A549 (cell line): ENCODE results near the gene FAM47E. TPM values are rescaled to one million over a fixed set of nuclear protein-coding genes. Genes with fewer than 3 reads are reported as not detected.

Experiments
- ATAC-seq, 2 experiments: fragments of 200-7000 bp in 1 of 2; fragments of >200 bp in 1 of 2; cut with Nextera tagmentation in 1 of 2; cut with Tn5 transposase in 1 of 2; 3 replicates each; pipeline versions ENCODE4 v1.8.0 to v1.9.1; 2018 to 2020; ENCODE audit warnings: mild to moderate bottlenecking in 1 of 2, moderate library complexity in 1 of 2
- CTCF ChIA-PET: fragments of 300-600 bp; sonication (Branson Sonifier 250); formaldehyde crosslinking; extraction: SDS; loops from one replicate; lab custom pipeline; 2021; ENCODE audit warnings: antibody characterized with exemption, inconsistent platforms; lab: Yijun Ruan, JAX
- POLR2A ChIA-PET: fragments of 350-600 bp; formaldehyde crosslinking; extraction: SDS; loops from one replicate; lab custom pipeline; 2021; ENCODE audit warnings: antibody characterized with exemption, inconsistent platforms; lab: Yijun Ruan, JAX
- DNase-seq, 2 experiments: peaks; one replicate each; pipeline versions ENCODE4 v3.0.0 to v3.0.0-alpha.2; 2011 to 2016; ENCODE audit warnings: low read depth in 1 of 2, low spot score in 1 of 2
- FAIRE-seq: peaks from 2 replicates; lab custom pipeline; 2011; peaks lifted over from hg19 to GRCh38; lab: Jason Lieb, UNC
- H3K27ac ChIP-seq, 2 experiments: fragments of >200 bp; sonication (Bioruptor Twin); formaldehyde crosslinking; 3 replicates each; pipeline ENCODE4 v1.5.1; 2016 to 2017
- H3K4me1 ChIP-seq: fragments of >200 bp; sonication (Bioruptor Twin); formaldehyde crosslinking; 3 replicates; pipeline ENCODE4 v1.6.1; 2016
- H3K4me2 ChIP-seq: fragments of >200 bp; sonication (Bioruptor Twin); formaldehyde crosslinking; 3 replicates; pipeline ENCODE4 v1.6.1; 2016
- H3K4me3 ChIP-seq: fragments of >200 bp; sonication (Bioruptor Twin); formaldehyde crosslinking; 3 replicates; pipeline ENCODE4 v1.5.1; 2016
- H3K9me3 ChIP-seq: fragments of >200 bp; sonication (Bioruptor Twin); formaldehyde crosslinking; 3 replicates; pipeline ENCODE4 v1.6.1; 2016
- EHMT2 ChIP-seq: fragments of 200-600 bp; sonication (generic); IDR thresholded peaks from 2 replicates; pipeline ENCODE4 v1.6.1; 2016; ENCODE audit warnings: antibody characterized with exemption, low read depth, mild to moderate bottlenecking, moderate library complexity
- JUN ChIP-seq, 2 experiments: fragments of >200 bp; sonication (Bioruptor Twin); formaldehyde crosslinking; IDR thresholded peaks; 2 replicates in 1 of 2; 3 replicates in 1 of 2; pipeline ENCODE4 v1.6.1; 2016 to 2017
- JUNB ChIP-seq: fragments of >200 bp; sonication (Bioruptor Twin); formaldehyde crosslinking; IDR thresholded peaks from 2 replicates; pipeline ENCODE4 v1.6.1; 2016
- MAFK ChIP-seq: fragments of 450-650 bp; IDR thresholded peaks from 2 replicates; pipeline ENCODE4 v1.6.1; 2014; ENCODE audit not compliant: partially characterized antibody
- MAZ ChIP-seq: fragments of 150-350 bp; IDR thresholded peaks from 2 replicates; pipeline ENCODE4 v1.6.1; 2014; ENCODE audit warnings: antibody characterized with exemption, low read depth, low read length, borderline replicate concordance
- NFE2L2 ChIP-seq: fragments of 150-350 bp; conservative IDR thresholded peaks from 2 replicates; pipeline ENCODE4 v1.6.1; 2014; ENCODE audit warnings: low read length
- NPAS2 ChIP-seq: fragments of 250-450 bp; sonication (Bioruptor Pico); IDR thresholded peaks from 2 replicates; pipeline ENCODE4 v1.8.0; 2022; ENCODE audit warnings: mild to moderate bottlenecking, moderate library complexity, borderline replicate concordance
- PHF8 ChIP-seq: fragments of 200-600 bp; sonication (generic); IDR thresholded peaks from 2 replicates; pipeline ENCODE4 v1.6.1; 2016; ENCODE audit warnings: low read depth, mild to moderate bottlenecking, antibody characterized with exemption, moderate library complexity, borderline replicate concordance
- POLR2A ChIP-seq: IDR thresholded peaks from 2 replicates; pipeline ENCODE4 v1.6.1; 2012; ENCODE audit warnings: mild to moderate bottlenecking, low read length
- RAD21 ChIP-seq, 2 experiments: fragments of >200 bp in 1 of 2; sonication (Bioruptor Twin) in 1 of 2; formaldehyde crosslinking in 1 of 2; IDR thresholded peaks in 1 of 2; conservative IDR thresholded peaks in 1 of 2; 2 replicates in 1 of 2; 3 replicates in 1 of 2; pipeline ENCODE4 v1.6.1; 2012 to 2018; ENCODE audit warnings: inconsistent platforms in 1 of 2
- RCOR1 ChIP-seq: fragments of 150-350 bp; IDR thresholded peaks from 2 replicates; pipeline ENCODE4 v1.6.1; 2014; ENCODE audit warnings: antibody characterized with exemption, low read length, low read depth
- RNF2 ChIP-seq: fragments of 200-600 bp; sonication (generic); IDR thresholded peaks from 2 replicates; pipeline ENCODE4 v1.6.1; 2016; ENCODE audit warnings: low read depth, mild to moderate bottlenecking, antibody characterized with exemption, moderate library complexity, borderline replicate concordance
- SMC3 ChIP-seq: fragments of >200 bp; sonication (Bioruptor Twin); formaldehyde crosslinking; IDR thresholded peaks from 3 replicates; pipeline ENCODE4 v1.6.1; 2018; ENCODE audit warnings: inconsistent platforms
- ZC3H11A ChIP-seq: fragments of 450-650 bp; IDR thresholded peaks from 2 replicates; pipeline ENCODE4 v1.6.1; 2014; ENCODE audit warnings: antibody characterized with exemption, mild to moderate bottlenecking
- WGBS: methylation state at CpG from one replicate; pipeline ENCODE4 v1.1.6; 2017; ENCODE audit errors: missing lambda C conversion rate; 5-methylcytosine and 5-hydroxymethylcytosine counted together
- polyA plus RNA-seq, 4 experiments: library from polyadenylated mRNA; depleted of rRNA in 3 of 4; stranded (reverse); fragments of >200 nt; fragmentation: RNase III in 1 of 4; extraction: RNeasy Plus Mini Kit Qiagen cat#74134 plus additional on column Dnase treatment in 1 of 4; gene quantifications; 2 replicates in 3 of 4; 3 replicates in 1 of 4; pipeline ENCODE4 v1.2.3, GENCODE V29; 2011 to 2017
- TF ChIP-seq, protein P1 (sequence below): fragments of >200 bp; sonication (Bioruptor Twin); formaldehyde crosslinking; IDR thresholded peaks from 3 replicates; pipeline ENCODE4 v1.6.1; 2016
- TF ChIP-seq, protein P2 (sequence below): IDR thresholded peaks from 2 replicates; pipeline ENCODE4 v1.6.1; 2012
- TF ChIP-seq, protein P3 (sequence below): fragments of >200 bp; sonication (Bioruptor Twin); formaldehyde crosslinking; IDR thresholded peaks from 3 replicates; pipeline ENCODE4 v1.5.1; 2016

Gene FAM47E
- polyA plus RNA-seq, 2 of the 4 experiments (the other 2 are of a cell fraction): 0.23 to 0.85 TPM

- TF ChIP-seq, protein P1, sequence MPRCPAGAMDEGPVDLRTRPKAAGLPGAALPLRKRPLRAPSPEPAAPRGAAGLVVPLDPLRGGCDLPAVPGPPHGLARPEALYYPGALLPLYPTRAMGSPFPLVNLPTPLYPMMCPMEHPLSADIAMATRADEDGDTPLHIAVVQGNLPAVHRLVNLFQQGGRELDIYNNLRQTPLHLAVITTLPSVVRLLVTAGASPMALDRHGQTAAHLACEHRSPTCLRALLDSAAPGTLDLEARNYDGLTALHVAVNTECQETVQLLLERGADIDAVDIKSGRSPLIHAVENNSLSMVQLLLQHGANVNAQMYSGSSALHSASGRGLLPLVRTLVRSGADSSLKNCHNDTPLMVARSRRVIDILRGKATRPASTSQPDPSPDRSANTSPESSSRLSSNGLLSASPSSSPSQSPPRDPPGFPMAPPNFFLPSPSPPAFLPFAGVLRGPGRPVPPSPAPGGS: no peak
- no peak for TF ChIP-seq MAZ
- TF ChIP-seq PHF8: no peak
- TF ChIP-seq, all 56 proteins: peak for 0
- ChIA-PET CTCF (interaction anchor here (1.1 to 4.6 kb wide), 2 partner anchors 71 to 125 kb away, joined by 3 to 34 read pairs; no protein-coding TSS in a partner anchor), POLR2A (no interaction called here)
- DNase-seq: no peak
- Histone ChIP-seq H3K27ac (peak overlapping the region; percentile 97 to 99; a peak in 5 of 6 replicates), H3K4me1 (peaks cover 35% of the 10 kb centered on the region), H3K4me3 (peak overlapping the region; percentile 93), H3K4me2 (peak overlapping the region; percentile 86), H3K9me3 (no peaks in the 10 kb centered on the region)
- 89% methylated on average over 7 of the region's 7 CpGs for WGBS
- no peak for FAIRE-seq
- no peak for ATAC-seq
Observed at GRCh38 chr4:76305033-76305687, 53.6 kb downstream of the FAM47E start.

- 3% methylated on average over 12 of the region's 85 CpGs for WGBS
- POLR2A ChIA-PET: interaction anchor here (0.6 to 1.9 kb wide), 4 partner anchors 72 to 158 kb away, joined by 3 to 8 read pairs (median 4); partner anchors contain the start of gene NUP54
- Histone ChIP-seq H3K27ac (peak within 1 kb of the TSS; percentile 97 to 99), H3K9me3 (no peaks in the 10 kb centered on the region)
- DNase-seq: peak; percentile 44 to 69
- CTCF ChIA-PET: interaction anchor here (0.7 to 4.6 kb wide), 15 partner anchors 10 to 641 kb away, joined by 3 to 34 read pairs (median 4); partner anchors contain the start of gene FAM47E
- ATAC-seq: peak; percentile 84 to 89
- FAIRE-seq: no peak
- TF ChIP-seq, protein P1: peak; percentile 69; the same call in 1 of the 3 replicates
- TF ChIP-seq NFE2L2 (no peak), ZC3H11A (no peak), PHF8 (peak; percentile 33), POLR2A (peak; percentile 41), MAFK (peak; percentile 53), JUN (IDR thresholded peaks at IDR 0.05) (peak in 1 of 2 experiments; percentile 49; a peak in 2 of 5 replicates), JUNB (no peak)
- TF ChIP-seq, protein P2, sequence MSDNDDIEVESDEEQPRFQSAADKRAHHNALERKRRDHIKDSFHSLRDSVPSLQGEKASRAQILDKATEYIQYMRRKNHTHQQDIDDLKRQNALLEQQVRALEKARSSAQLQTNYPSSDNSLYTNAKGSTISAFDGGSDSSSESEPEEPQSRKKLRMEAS: peak; percentile 87
- TF ChIP-seq, all 56 proteins: peak for 6
- H3K4me3 ChIP-seq: peak within 1 kb of the TSS; percentile 93
- peaks cover 28% of the 10 kb centered on the region for H3K4me1 ChIP-seq
- H3K4me2 ChIP-seq: peak within 1 kb of the TSS; percentile 86
Observed at GRCh38 chr4:76305971-76306881, 54.7 kb downstream of the FAM47E start, which contains the start of gene STBD1. STBD1 (plus strand) TSS chr4:76306733; CDS start chr4:76306770, 37 bp downstream.

DNA sequence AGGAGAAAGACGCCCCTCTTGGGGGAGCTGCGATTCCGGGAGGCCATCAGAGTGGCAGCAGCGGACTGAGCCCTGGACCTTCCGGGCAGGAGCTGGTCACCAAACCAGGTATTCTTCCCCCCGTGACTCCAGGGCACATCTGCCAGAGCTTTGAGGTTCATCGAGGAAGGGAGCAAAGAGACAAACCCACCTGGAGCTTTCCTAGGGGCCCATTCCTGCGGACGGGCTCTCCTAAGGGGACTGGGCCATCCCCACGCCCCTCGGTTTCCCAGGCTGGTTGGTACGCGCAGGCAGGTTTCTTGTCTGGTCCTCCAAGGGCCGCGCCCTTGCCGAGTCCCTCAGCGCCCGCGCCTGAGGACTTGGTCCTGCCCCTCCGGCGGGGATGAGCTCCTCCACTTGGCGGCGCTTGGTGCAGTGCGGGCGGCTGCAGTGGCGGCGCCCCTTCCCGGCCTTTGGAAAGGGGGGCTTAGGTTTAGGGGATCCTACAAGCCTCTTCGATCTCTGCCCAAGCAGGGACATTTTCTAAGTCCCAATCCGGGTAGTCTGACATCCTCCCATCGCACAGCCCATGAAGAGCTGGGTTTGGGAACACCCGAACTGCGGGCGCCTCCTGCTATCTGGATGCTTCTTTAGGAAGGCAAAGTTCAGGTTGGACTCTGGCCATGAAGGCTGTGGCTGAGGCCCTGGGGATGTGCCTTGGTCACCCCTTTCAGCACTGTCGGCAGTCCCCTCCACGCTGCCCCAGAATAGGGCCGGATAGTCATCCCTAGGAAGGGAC is 55.5 kb downstream of the FAM47E start:
- FAIRE-seq: no peak
- no peaks in the 10 kb centered on the region for H3K9me3 ChIP-seq
- WGBS: 21% methylated on average over 6 of the region's 37 CpGs
- peak overlapping the region; percentile 97 to 99 for H3K27ac ChIP-seq
- POLR2A ChIA-PET: interaction anchor here (0.8 to 1.9 kb wide), 4 partner anchors 71 to 158 kb away, joined by 3 to 8 read pairs (median 4); partner anchors contain the start of genes NUP54 and SCARB2
- H3K4me1 ChIP-seq: peaks cover 21% of the 10 kb centered on the region
- peak; percentile 48 to 68 for DNase-seq
- CTCF ChIA-PET: interaction anchor here (0.7 to 4.6 kb wide), 15 partner anchors 9 to 640 kb away, joined by 3 to 34 read pairs (median 4); partner anchors contain the start of gene FAM47E
- H3K4me3 ChIP-seq: peak overlapping the region; percentile 93
- H3K4me2 ChIP-seq: peak overlapping the region; percentile 86
- TF ChIP-seq, protein P3, sequence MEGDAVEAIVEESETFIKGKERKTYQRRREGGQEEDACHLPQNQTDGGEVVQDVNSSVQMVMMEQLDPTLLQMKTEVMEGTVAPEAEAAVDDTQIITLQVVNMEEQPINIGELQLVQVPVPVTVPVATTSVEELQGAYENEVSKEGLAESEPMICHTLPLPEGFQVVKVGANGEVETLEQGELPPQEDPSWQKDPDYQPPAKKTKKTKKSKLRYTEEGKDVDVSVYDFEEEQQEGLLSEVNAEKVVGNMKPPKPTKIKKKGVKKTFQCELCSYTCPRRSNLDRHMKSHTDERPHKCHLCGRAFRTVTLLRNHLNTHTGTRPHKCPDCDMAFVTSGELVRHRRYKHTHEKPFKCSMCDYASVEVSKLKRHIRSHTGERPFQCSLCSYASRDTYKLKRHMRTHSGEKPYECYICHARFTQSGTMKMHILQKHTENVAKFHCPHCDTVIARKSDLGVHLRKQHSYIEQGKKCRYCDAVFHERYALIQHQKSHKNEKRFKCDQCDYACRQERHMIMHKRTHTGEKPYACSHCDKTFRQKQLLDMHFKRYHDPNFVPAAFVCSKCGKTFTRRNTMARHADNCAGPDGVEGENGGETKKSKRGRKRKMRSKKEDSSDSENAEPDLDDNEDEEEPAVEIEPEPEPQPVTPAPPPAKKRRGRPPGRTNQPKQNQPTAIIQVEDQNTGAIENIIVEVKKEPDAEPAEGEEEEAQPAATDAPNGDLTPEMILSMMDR: peak; percentile 41; the same call in 2 of the 3 replicates
- TF ChIP-seq RNF2: no peak
- no peak for TF ChIP-seq RCOR1
- peak; percentile 31 to 44; a peak in 4 of 5 replicates for TF ChIP-seq RAD21 (conservative IDR thresholded peaks at IDR 0.05 in 1 of 2, IDR thresholded peaks at IDR 0.05 in 1 of 2)
- peak; percentile 57 for TF ChIP-seq SMC3
- TF ChIP-seq NPAS2: no peak
- TF ChIP-seq PHF8: peak; percentile 11; the same call in 1 of the 2 replicates
- TF ChIP-seq POLR2A: no peak
- no peak for TF ChIP-seq EHMT2
- TF ChIP-seq, all 56 proteins: peak for 4
- peak; percentile 81 to 84 for ATAC-seq
